Measurements from ENCODE around the gene HMGN2. TPM values are rescaled to one million over a fixed set of nuclear protein-coding genes. Genes with fewer than 3 reads are reported as not detected.

HMGN2 gene
- total RNA-seq, 1 experiment from 2014 or later: 421 TPM

- intact Hi-C loops (cut with micrococcal nuclease; ENCODE audit: unreplicated experiment): no loop called here
- ChIA-PET CTCF (interaction anchor here (0.6 to 0.7 kb wide), 2 partner anchors 132 to 239 kb away, joined by 4 to 8 read pairs; no protein-coding TSS in a partner anchor), POLR2A (no interaction called here)
- no TSS peak for BruUV-seq (replicated peaks)
- Mint-ChIP-seq H3K4me3 (ENCODE audit: unreplicated experiment) (no peak overlapping the region), H3K4me1 (ENCODE audit: low read depth, unreplicated experiment) (no peaks in the 10 kb centered on the region), H3K27me3 (ENCODE audit: insufficient read depth, unreplicated experiment) (no peaks in the 10 kb centered on the region), H3K36me3 (ENCODE audit: insufficient read depth, unreplicated experiment) (no peaks in the 10 kb centered on the region), H3K27ac (ENCODE audit: unreplicated experiment) (no peak overlapping the region), H3K9me3 (ENCODE audit: unreplicated experiment) (no peaks in the 10 kb centered on the region)
- Histone ChIP-seq H3K27me3 (replicated peaks; ENCODE audit: control insufficient read depth, insufficient read depth, low read length) (no peaks in the 10 kb centered on the region), H3K9me3 (no peaks in the 10 kb centered on the region), H3K36me3 (ENCODE audit: control insufficient read depth, insufficient read depth, low read length) (no peaks in the 10 kb centered on the region), H3K4me3 (ENCODE audit: low read depth, low read length) (no peak overlapping the region), H3K4me1 (no peaks in the 10 kb centered on the region)
- no peak for DNase-seq
- TF ChIP-seq CTCF (IDR thresholded peaks at IDR 0.05; ENCODE audit: insufficient read depth in 1 of 2, low read depth in 1 of 2, low read length in 1 of 2, severe bottlenecking in 1 of 2, unreplicated experiment in 1 of 2): no peak
Observed at GRCh38 chr1:26524181-26524580, 51.9 kb downstream of the HMGN2 start.

Other genes starting within 250 kb of the HMGN2 start
- gene CEP85, start 238.2 kb upstream of the HMGN2 start, total RNA-seq (2022): 19.7 and 22.4 TPM in 2 replicates
- 73.4 and 74.3 TPM in 2 replicates for gene SH3BGRL3, start 192.4 kb upstream of the HMGN2 start, total RNA-seq (2022)
- gene UBXN11, start 165.8 kb upstream of the HMGN2 start, total RNA-seq (2022): 12.5 TPM in 2 replicates
- not detected in 2 replicates for gene CD52, start 154.5 kb upstream of the HMGN2 start, total RNA-seq (2022)
- gene CRYBG2, start 118.3 kb upstream of the HMGN2 start, total RNA-seq (2022): 63.3 and 66.1 TPM in 2 replicates
- not detected in 2 replicates for gene ZNF683, start 99.7 kb upstream of the HMGN2 start, total RNA-seq (2022)
- 5.7 TPM in 2 replicates for gene LIN28A, start 61.6 kb upstream of the HMGN2 start, total RNA-seq (2022)
- gene DHDDS, start 40.1 kb upstream of the HMGN2 start, total RNA-seq (2022): 46.9 and 55.6 TPM in 2 replicates
- 26.9 and 29.0 TPM in 2 replicates for gene RPS6KA1, start 57.3 kb downstream of the HMGN2 start, total RNA-seq (2022)
- gene ARID1A, start 223.6 kb downstream of the HMGN2 start, total RNA-seq (2022): 66.5 and 73.3 TPM in 2 replicates

Measured in Caco-2 (cell line).